GM12878 (cell line): Measurements from ENCODE around the gene LUM. TPM values are rescaled to one million over a fixed set of nuclear protein-coding genes. Genes with fewer than 3 reads are reported as not detected.

ENCODE experiments used
- ATAC-seq: fragments of 200-7000 bp; cut with Tn5 transposase; 3 replicates; pipeline ENCODE4 v1.9.1; 2020; ENCODE audit warnings: mild to moderate bottlenecking, moderate library complexity
- BruUV-seq: library from RNA; stranded (reverse); fragments of 400-500 nt; replicated peaks from 2 replicates; lab custom pipeline; 2021; lab: Mats Ljungman, UMichigan
- CTCF ChIA-PET: fragments of 300-600 bp; sonication (Branson Sonifier 250); formaldehyde crosslinking; extraction: SDS; loops from one replicate; lab custom pipeline; 2021; ENCODE audit warnings: inconsistent platforms; lab: Yijun Ruan, JAX
- POLR2A ChIA-PET: fragments of 350-600 bp; formaldehyde crosslinking; extraction: SDS; loops from one replicate; lab custom pipeline; 2021; ENCODE audit warnings: inconsistent platforms; lab: Charles Lee
- RAD21 ChIA-PET: fragments of 300-600 bp; sonication (Branson Sonifier 250); formaldehyde crosslinking; loops from one replicate; lab custom pipeline; 2023; ENCODE audit warnings: antibody characterized with exemption; ENCODE audit not compliant: unreplicated experiment; lab: Charles Lee
- SMC1A ChIA-PET: fragments of 300-600 bp; sonication (Branson Sonifier 250); formaldehyde crosslinking; loops from one replicate; lab custom pipeline; 2023; ENCODE audit not compliant: unreplicated experiment, uncharacterized antibody; lab: Charles Lee
- DNase-seq: peaks from one replicate; pipeline ENCODE4 v3.0.0-alpha.2; 2011; ENCODE audit warnings: low read depth, low spot score
- FAIRE-seq: peaks from 3 replicates; lab custom pipeline; 2011; peaks lifted over from hg19 to GRCh38; lab: Jason Lieb, UNC
- H2AFZ ChIP-seq: 2 replicates; pipeline ENCODE4 v1.6.0; 2011; ENCODE audit warnings: low read depth, low read length, control low read depth; ENCODE audit not compliant: control insufficient read depth
- H3K27ac ChIP-seq: 2 replicates; pipeline ENCODE4 v1.5.1; 2011; ENCODE audit warnings: control low read depth; ENCODE audit not compliant: control insufficient read depth, insufficient read depth
- H3K27me3 ChIP-seq, 2 experiments: replicated peaks in 1 of 2; 2 replicates each; pipeline versions ENCODE4 v1.6.0 to v1.6.1; 2011; ENCODE audit warnings: low read length in 1 of 2; ENCODE audit not compliant: control insufficient read depth in 2 of 2, insufficient read depth in 2 of 2
- H3K36me3 ChIP-seq, 2 experiments: 2 replicates each; pipeline ENCODE4 v1.5.1; 2011; ENCODE audit warnings: low read length in 1 of 2; ENCODE audit not compliant: control insufficient read depth in 2 of 2, insufficient read depth in 2 of 2
- H3K4me1 ChIP-seq: 2 replicates; pipeline ENCODE4 v1.6.1; 2011; ENCODE audit warnings: mild to moderate bottlenecking, low read length, moderate library complexity, mixed read lengths; ENCODE audit not compliant: control insufficient read depth, insufficient read depth
- H3K4me2 ChIP-seq: 2 replicates; pipeline ENCODE4 v1.6.0; 2011; ENCODE audit warnings: control low read depth; ENCODE audit not compliant: control insufficient read depth, insufficient read depth
- H3K4me3 ChIP-seq: fragments of 200-600 bp; sonication (generic); 2 replicates; pipeline ENCODE4 v1.5.1; 2016
- H3K79me2 ChIP-seq: 2 replicates; pipeline ENCODE4 v1.6.0; 2011; ENCODE audit warnings: low read length; ENCODE audit not compliant: control insufficient read depth, insufficient read depth
- H3K9ac ChIP-seq: 2 replicates; pipeline ENCODE4 v1.8.0; 2011; ENCODE audit warnings: low read length, control low read depth, mixed read lengths; ENCODE audit not compliant: control insufficient read depth, insufficient read depth
- H3K9me3 ChIP-seq: replicated peaks from 3 replicates; pipeline ENCODE4 v1.5.1; 2011; ENCODE audit warnings: mild to moderate bottlenecking, low read length; ENCODE audit not compliant: control insufficient read depth, insufficient read depth
- H4K20me1 ChIP-seq: 2 replicates; pipeline ENCODE4 v1.6.0; 2011; ENCODE audit not compliant: control insufficient read depth, insufficient read depth
- CBX5 ChIP-seq: sonication (generic); IDR thresholded peaks from 2 replicates; pipeline ENCODE4 v1.6.1; 2016; ENCODE audit warnings: low read depth, moderate library complexity, mild to moderate bottlenecking, inconsistent platforms
- CTCF ChIP-seq, 3 experiments: IDR thresholded peaks in 2 of 3; conservative IDR thresholded peaks in 1 of 3; 2 replicates each; pipeline ENCODE4 v1.5.1; 2011; ENCODE audit warnings: low read depth in 3 of 3, low read length in 3 of 3, mild to moderate bottlenecking in 3 of 3, control low read depth in 2 of 3, moderate library complexity in 2 of 3, inconsistent platforms in 1 of 3, mixed read lengths in 1 of 3; ENCODE audit not compliant: control insufficient read depth in 2 of 3, insufficient read depth in 1 of 3; ENCODE audit errors: extremely low read depth in 1 of 3
- CUX1 ChIP-seq: IDR thresholded peaks from 2 replicates; pipeline ENCODE4 v1.6.1; 2012; ENCODE audit warnings: improper control_type of control experiment, low read depth, low read length; ENCODE audit not compliant: insufficient replicate concordance
- HCFC1 ChIP-seq: fragments of 150-350 bp; IDR thresholded peaks from 2 replicates; pipeline ENCODE4 v1.6.1; 2014; ENCODE audit warnings: low read length
- IRF4 ChIP-seq: IDR thresholded peaks from 2 replicates; pipeline ENCODE4 v1.6.1; 2011; ENCODE audit warnings: low read depth, low read length
- MEF2A ChIP-seq: IDR thresholded peaks from 2 replicates; pipeline ENCODE4 v1.6.1; 2011; ENCODE audit warnings: low read depth, mild to moderate bottlenecking, low read length, moderate library complexity; ENCODE audit not compliant: insufficient read depth
- SUPT20H ChIP-seq: IDR thresholded peaks from 2 replicates; pipeline ENCODE4 v1.6.1; 2011; ENCODE audit warnings: low read depth, mild to moderate bottlenecking, low read length, moderate library complexity, borderline replicate concordance; ENCODE audit not compliant: control insufficient read depth
- TAF1 ChIP-seq: IDR thresholded peaks from 2 replicates; pipeline ENCODE4 v1.6.1; 2011; ENCODE audit warnings: mild to moderate bottlenecking, low read depth, low read length, borderline replicate concordance
- TCF3 ChIP-seq: IDR thresholded peaks from 2 replicates; pipeline ENCODE4 v1.6.1; 2012; ENCODE audit warnings: low read depth, mild to moderate bottlenecking, low read length, borderline replicate concordance; ENCODE audit not compliant: insufficient read depth
- USF1 ChIP-seq: IDR thresholded peaks from 2 replicates; pipeline ENCODE4 v1.6.1; 2011; ENCODE audit warnings: borderline replicate concordance, low read depth, mild to moderate bottlenecking, moderate library complexity, mixed read lengths, low read length; ENCODE audit not compliant: insufficient read depth; ENCODE audit errors: extremely low read length
- ZNF687 ChIP-seq: fragments of 450-650 bp; IDR thresholded peaks from 2 replicates; pipeline ENCODE4 v1.6.1; 2017; ENCODE audit warnings: mild to moderate bottlenecking, moderate library complexity
- WGBS: methylation state at CpG from one replicate; pipeline ENCODE4 v1.1.6; 2016; ENCODE audit warnings: low lambda C conversion rate; ENCODE audit not compliant: insufficient replicate concordance, insufficient coverage; ENCODE audit errors: missing lambda C conversion rate; 5-methylcytosine and 5-hydroxymethylcytosine counted together
- in situ Hi-C: fragments of 300-500 bp; cut with MboI; formaldehyde crosslinking; loops from 9 replicates; pipeline ENCODE4 v1.14.3; 2018; ENCODE audit warnings: mixed read lengths
- intact Hi-C: fragments of 100-400 bp; cut with micrococcal nuclease; formaldehyde crosslinking; loops from one replicate; pipeline ENCODE4 v1.14.2; 2022; ENCODE audit not compliant: unreplicated experiment
- polyA plus RNA-seq, 11 experiments: library from polyadenylated mRNA; depleted of rRNA in 4 of 11; unstranded in 6 of 11; stranded (reverse) in 5 of 11; fragments of >200 nt; fragmentation: Nextera tagmentation in 4 of 11; fragmentation: Illumina TruSeq in 1 of 11; extraction: Ambion mirVana in 4 of 11; extraction: Trizol in 1 of 11; gene quantifications; 1 replicate in 1 of 11; 2 replicates in 10 of 11; pipeline versions ENCODE4 v1.2.1 to v1.2.3, GENCODE V29; 2011 to 2016; ENCODE audit warnings: inconsistent platforms in 2 of 11, missing spikeins in 2 of 11, low read depth in 1 of 11
- total RNA-seq, 4 experiments: library from RNA; depleted of rRNA in 3 of 4; stranded (reverse); fragments of >200 nt in 3 of 4; fragmentation: Illumina TruSeq in 1 of 4; extraction: Trizol in 1 of 4; gene quantifications; 2 replicates each; pipeline versions ENCODE4 v1.2.1 to v1.2.3, GENCODE V29; 2013 to 2021

LUM gene
- total and polyA plus RNA-seq, 10 of the 15 experiments (the other 5 are each of a cell fraction or from before 2014, with no cell fraction given) = 0.09 to 0.31 TPM; not detected in 8

GRCh38 chr12:91056488-91056887, 54.8 kb downstream of the LUM start:
- Histone ChIP-seq H3K4me2 (no peak overlapping the region), H3K9me3 (no peaks in the 10 kb centered on the region), H3K27ac (no peak overlapping the region), H3K4me3 (no peak overlapping the region), H3K36me3 (no peaks in the 10 kb centered on the region), H2AFZ (no peak overlapping the region), H3K9ac (no peak overlapping the region), H3K79me2 (no peaks in the 10 kb centered on the region), H3K4me1 (no peaks in the 10 kb centered on the region), H3K27me3 (no peaks in the 10 kb centered on the region), H4K20me1 (no peaks in the 10 kb centered on the region)
- ChIA-PET POLR2A (no interaction called here), CTCF (interaction anchor here (0.6 kb wide), 1 partner anchor 254 kb away, joined by 3 read pairs; no protein-coding TSS in a partner anchor), RAD21 (no interaction called here), SMC1A (interaction anchor here (1.5 kb wide), 1 partner anchor 52 kb away, joined by 4 read pairs; no protein-coding TSS in a partner anchor)
- 11% methylated on average over 2 of the region's 2 CpGs for WGBS
- BruUV-seq = no TSS peak
- DNase-seq = no peak
- intact Hi-C loops (no loop called here), in situ Hi-C loops (no loop called here)
- FAIRE-seq = no peak
- no peak for ATAC-seq
- TF ChIP-seq SUPT20H (no peak), CTCF (IDR thresholded peaks at IDR 0.05 in 2 of 3, conservative IDR thresholded peaks at IDR 0.05 in 1 of 3; ENCODE audit: control insufficient read depth in 2 of 3, extremely low read depth in 1 of 3, insufficient read depth in 1 of 3, low read depth in 3 of 3, low read length in 3 of 3) (no peak), TCF3 (no peak), TAF1 (no peak), CBX5 (no peak), IRF4 (no peak), CUX1 (no peak), ZNF687 (no peak), MEF2A (no peak), HCFC1 (no peak), USF1 (no peak)
